Mammary epithelial cell (primary cell): Measurements from ENCODE around the gene SLAMF1.

Source experiments
- CTCF ChIP-seq, 2 donors: IDR thresholded peaks in 1 of 2; conservative IDR thresholded peaks in 1 of 2; 2 replicates each; pipeline ENCODE4 v1.5.1; 2011 to 2012; ENCODE audit warnings: inconsistent platforms in 2 of 2, low read length in 2 of 2, mild to moderate bottlenecking in 2 of 2, control low read depth in 1 of 2, low read depth in 1 of 2; ENCODE audit not compliant: insufficient read depth in 1 of 2; ENCODE audit errors: extremely low read depth in 1 of 2
- EZH2 ChIP-seq: IDR thresholded peaks from 2 replicates; pipeline ENCODE4 v1.6.1; 2012; ENCODE audit warnings: low read length, inconsistent platforms, borderline replicate concordance

GRCh38 chr1:160605205-160605604 is 41.6 kb downstream of the SLAMF1 start:
- TF ChIP-seq CTCF (conservative IDR thresholded peaks at IDR 0.05 in 1 of 2, IDR thresholded peaks at IDR 0.05 in 1 of 2; ENCODE audit: extremely low read depth in 1 of 2, insufficient read depth in 1 of 2, low read depth in 1 of 2, low read length in 2 of 2) = no peak
- no peak for TF ChIP-seq EZH2
